GM12878 (cell line): ENCODE data around the gene SEPHS1. TPM values are rescaled to one million over a fixed set of nuclear protein-coding genes. Genes with fewer than 3 reads are reported as not detected.

Experiments
- ATAC-seq: fragments of 200-7000 bp; cut with Tn5 transposase; 3 replicates; pipeline ENCODE4 v1.9.1; 2020; ENCODE audit warnings: mild to moderate bottlenecking, moderate library complexity
- BruUV-seq: library from RNA; stranded (reverse); fragments of 400-500 nt; replicated peaks from 2 replicates; lab custom pipeline; 2021; lab: Mats Ljungman, UMichigan
- CTCF ChIA-PET: fragments of 300-600 bp; sonication (Branson Sonifier 250); formaldehyde crosslinking; extraction: SDS; loops from one replicate; lab custom pipeline; 2021; ENCODE audit warnings: inconsistent platforms; lab: Yijun Ruan, JAX
- POLR2A ChIA-PET: fragments of 350-600 bp; formaldehyde crosslinking; extraction: SDS; loops from one replicate; lab custom pipeline; 2021; ENCODE audit warnings: inconsistent platforms; lab: Charles Lee
- RAD21 ChIA-PET: fragments of 300-600 bp; sonication (Branson Sonifier 250); formaldehyde crosslinking; loops from one replicate; lab custom pipeline; 2023; ENCODE audit warnings: antibody characterized with exemption; ENCODE audit not compliant: unreplicated experiment; lab: Charles Lee
- SMC1A ChIA-PET: fragments of 300-600 bp; sonication (Branson Sonifier 250); formaldehyde crosslinking; loops from one replicate; lab custom pipeline; 2023; ENCODE audit not compliant: unreplicated experiment, uncharacterized antibody; lab: Charles Lee
- DNase-seq: peaks from one replicate; pipeline ENCODE4 v3.0.0-alpha.2; 2011; ENCODE audit warnings: low read depth, low spot score
- FAIRE-seq: peaks from 3 replicates; lab custom pipeline; 2011; peaks lifted over from hg19 to GRCh38; lab: Jason Lieb, UNC
- H2AFZ ChIP-seq: 2 replicates; pipeline ENCODE4 v1.6.0; 2011; ENCODE audit warnings: low read depth, low read length, control low read depth; ENCODE audit not compliant: control insufficient read depth
- H3K27ac ChIP-seq: 2 replicates; pipeline ENCODE4 v1.5.1; 2011; ENCODE audit warnings: control low read depth; ENCODE audit not compliant: control insufficient read depth, insufficient read depth
- H3K27me3 ChIP-seq, 2 experiments: replicated peaks in 1 of 2; 2 replicates each; pipeline versions ENCODE4 v1.6.0 to v1.6.1; 2011; ENCODE audit warnings: low read length in 1 of 2; ENCODE audit not compliant: control insufficient read depth in 2 of 2, insufficient read depth in 2 of 2
- H3K36me3 ChIP-seq, 2 experiments: 2 replicates each; pipeline ENCODE4 v1.5.1; 2011; ENCODE audit warnings: low read length in 1 of 2; ENCODE audit not compliant: control insufficient read depth in 2 of 2, insufficient read depth in 2 of 2
- H3K4me1 ChIP-seq: 2 replicates; pipeline ENCODE4 v1.6.1; 2011; ENCODE audit warnings: mild to moderate bottlenecking, low read length, moderate library complexity, mixed read lengths; ENCODE audit not compliant: control insufficient read depth, insufficient read depth
- H3K4me2 ChIP-seq: 2 replicates; pipeline ENCODE4 v1.6.0; 2011; ENCODE audit warnings: control low read depth; ENCODE audit not compliant: control insufficient read depth, insufficient read depth
- H3K4me3 ChIP-seq: fragments of 200-600 bp; sonication (generic); 2 replicates; pipeline ENCODE4 v1.5.1; 2016
- H3K79me2 ChIP-seq: 2 replicates; pipeline ENCODE4 v1.6.0; 2011; ENCODE audit warnings: low read length; ENCODE audit not compliant: control insufficient read depth, insufficient read depth
- H3K9ac ChIP-seq: 2 replicates; pipeline ENCODE4 v1.8.0; 2011; ENCODE audit warnings: low read length, control low read depth, mixed read lengths; ENCODE audit not compliant: control insufficient read depth, insufficient read depth
- H3K9me3 ChIP-seq: replicated peaks from 3 replicates; pipeline ENCODE4 v1.5.1; 2011; ENCODE audit warnings: mild to moderate bottlenecking, low read length; ENCODE audit not compliant: control insufficient read depth, insufficient read depth
- H4K20me1 ChIP-seq: 2 replicates; pipeline ENCODE4 v1.6.0; 2011; ENCODE audit not compliant: control insufficient read depth, insufficient read depth
- BCL11A ChIP-seq: IDR thresholded peaks from 2 replicates; pipeline ENCODE4 v1.6.1; 2011; ENCODE audit warnings: low read depth, low read length
- BCLAF1 ChIP-seq: fragments of 450-650 bp; IDR thresholded peaks from 2 replicates; pipeline ENCODE4 v1.6.1; 2017; ENCODE audit warnings: antibody characterized with exemption, mild to moderate bottlenecking, moderate library complexity
- CEBPB ChIP-seq, 2 experiments: fragments of 150-350 bp in 1 of 2; IDR thresholded peaks; 2 replicates each; pipeline ENCODE4 v1.6.1; 2012 to 2014; ENCODE audit warnings: low read depth in 2 of 2, low read length in 2 of 2, borderline replicate concordance in 1 of 2, inconsistent platforms in 1 of 2
- E2F8 ChIP-seq: fragments of 450-650 bp; IDR thresholded peaks from 2 replicates; pipeline ENCODE4 v1.6.1; 2018; ENCODE audit warnings: mild to moderate bottlenecking, low read depth, moderate library complexity; ENCODE audit not compliant: partially characterized antibody
- EP300 ChIP-seq, 2 experiments: fragments of 150-350 bp in 1 of 2; IDR thresholded peaks; 2 replicates each; pipeline ENCODE4 v1.6.1; 2011 to 2012; ENCODE audit warnings: low read depth in 2 of 2, low read length in 2 of 2, borderline replicate concordance in 1 of 2, improper control_type of control experiment in 1 of 2, inconsistent platforms in 1 of 2; ENCODE audit not compliant: control insufficient read depth in 1 of 2
- FOXK2 ChIP-seq: fragments of 450-650 bp; IDR thresholded peaks from 2 replicates; pipeline ENCODE4 v1.6.1; 2017; ENCODE audit warnings: mild to moderate bottlenecking, moderate library complexity
- FOXM1 ChIP-seq: IDR thresholded peaks from 2 replicates; pipeline ENCODE4 v1.6.1; 2012; ENCODE audit warnings: low read depth, mild to moderate bottlenecking, inconsistent platforms, low read length, moderate library complexity
- IRF4 ChIP-seq: IDR thresholded peaks from 2 replicates; pipeline ENCODE4 v1.6.1; 2011; ENCODE audit warnings: low read depth, low read length
- JUND ChIP-seq: IDR thresholded peaks from 2 replicates; pipeline ENCODE4 v1.6.1; 2012; ENCODE audit warnings: low read depth, mild to moderate bottlenecking, low read length, improper control_type of control experiment, moderate library complexity
- KLF5 ChIP-seq: fragments of 450-650 bp; IDR thresholded peaks from 2 replicates; pipeline ENCODE4 v1.6.1; 2014; ENCODE audit warnings: mild to moderate bottlenecking; ENCODE audit not compliant: partially characterized antibody
- MEF2A ChIP-seq: IDR thresholded peaks from 2 replicates; pipeline ENCODE4 v1.6.1; 2011; ENCODE audit warnings: low read depth, mild to moderate bottlenecking, low read length, moderate library complexity; ENCODE audit not compliant: insufficient read depth
- PAX8 ChIP-seq: fragments of 450-650 bp; IDR thresholded peaks from 2 replicates; pipeline ENCODE4 v1.6.1; 2017; ENCODE audit warnings: mild to moderate bottlenecking, moderate library complexity
- RAD21 ChIP-seq: IDR thresholded peaks from 2 replicates; pipeline ENCODE4 v1.6.1; 2011; ENCODE audit warnings: mild to moderate bottlenecking, low read depth, low read length, moderate library complexity; ENCODE audit not compliant: insufficient read depth
- SMC3 ChIP-seq: IDR thresholded peaks from 2 replicates; pipeline ENCODE4 v1.6.1; 2011; ENCODE audit warnings: low read length, improper control_type of control experiment, borderline replicate concordance
- ZNF24 ChIP-seq: fragments of 450-650 bp; IDR thresholded peaks from 2 replicates; pipeline ENCODE4 v1.6.1; 2017; ENCODE audit warnings: antibody characterized with exemption, mild to moderate bottlenecking
- ZNF687 ChIP-seq: fragments of 450-650 bp; IDR thresholded peaks from 2 replicates; pipeline ENCODE4 v1.6.1; 2017; ENCODE audit warnings: mild to moderate bottlenecking, moderate library complexity
- WGBS: methylation state at CpG from one replicate; pipeline ENCODE4 v1.1.6; 2016; ENCODE audit warnings: low lambda C conversion rate; ENCODE audit not compliant: insufficient replicate concordance, insufficient coverage; ENCODE audit errors: missing lambda C conversion rate; 5-methylcytosine and 5-hydroxymethylcytosine counted together
- in situ Hi-C: fragments of 300-500 bp; cut with MboI; formaldehyde crosslinking; loops from 9 replicates; pipeline ENCODE4 v1.14.3; 2018; ENCODE audit warnings: mixed read lengths
- intact Hi-C: fragments of 100-400 bp; cut with micrococcal nuclease; formaldehyde crosslinking; loops from one replicate; pipeline ENCODE4 v1.14.2; 2022; ENCODE audit not compliant: unreplicated experiment
- polyA plus RNA-seq, 11 experiments: library from polyadenylated mRNA; depleted of rRNA in 4 of 11; unstranded in 6 of 11; stranded (reverse) in 5 of 11; fragments of >200 nt; fragmentation: Nextera tagmentation in 4 of 11; fragmentation: Illumina TruSeq in 1 of 11; extraction: Ambion mirVana in 4 of 11; extraction: Trizol in 1 of 11; gene quantifications; 1 replicate in 1 of 11; 2 replicates in 10 of 11; pipeline versions ENCODE4 v1.2.1 to v1.2.3, GENCODE V29; 2011 to 2016; ENCODE audit warnings: inconsistent platforms in 2 of 11, missing spikeins in 2 of 11, low read depth in 1 of 11
- total RNA-seq, 4 experiments: library from RNA; depleted of rRNA in 3 of 4; stranded (reverse); fragments of >200 nt in 3 of 4; fragmentation: Illumina TruSeq in 1 of 4; extraction: Trizol in 1 of 4; gene quantifications; 2 replicates each; pipeline versions ENCODE4 v1.2.1 to v1.2.3, GENCODE V29; 2013 to 2021

The SEPHS1 gene
- total and polyA plus RNA-seq, 10 of the 15 experiments (the other 5 are each of a cell fraction or from before 2014, with no cell fraction given), result 14.7 to 85.4 (median 48.5) TPM

- Histone ChIP-seq H3K9me3 (no peaks in the 10 kb centered on the region), H3K4me1 (peaks cover 11% of the 10 kb centered on the region), H3K4me2 (no peak overlapping the region), H4K20me1 (no peaks in the 10 kb centered on the region), H3K79me2 (no peaks in the 10 kb centered on the region; the same call in 1 of the 2 replicates), H2AFZ (no peak overlapping the region), H3K27ac (no peak overlapping the region), H3K27me3 (no peaks in the 10 kb centered on the region), H3K36me3 (peaks cover 8 to 31% of the 10 kb centered on the region in 2 experiments), H3K4me3 (no peak overlapping the region), H3K9ac (no peak overlapping the region)
- ChIA-PET RAD21 (no interaction called here), POLR2A (no interaction called here), SMC1A (no interaction called here), CTCF (interaction anchor here (1.2 kb wide), 1 partner anchor 29 kb away, joined by 4 read pairs; no protein-coding TSS in a partner anchor)
- FAIRE-seq, result no peak
- DNase-seq, result no peak
- ATAC-seq, result no peak
- in situ Hi-C loops (no loop called here), intact Hi-C loops (no loop called here)
- no TSS peak for BruUV-seq
- WGBS, result 100% methylated on average over 5 of the region's 5 CpGs
- TF ChIP-seq RAD21, result no peak
- TF ChIP-seq E2F8, result no peak
- no peak for TF ChIP-seq FOXK2
- TF ChIP-seq ZNF24, result no peak
- TF ChIP-seq FOXM1, result no peak
- no peak for TF ChIP-seq CEBPB (IDR thresholded peaks at IDR 0.05; ENCODE audit: borderline replicate concordance in 1 of 2, low read depth in 2 of 2, low read length in 2 of 2)
- TF ChIP-seq ZNF687, result no peak
- no peak for TF ChIP-seq MEF2A
- no peak for TF ChIP-seq BCL11A
- no peak for TF ChIP-seq JUND
- TF ChIP-seq EP300 (IDR thresholded peaks at IDR 0.05; ENCODE audit: borderline replicate concordance in 1 of 2, control insufficient read depth in 1 of 2, low read depth in 2 of 2, low read length in 2 of 2), result no peak
- TF ChIP-seq KLF5, result no peak
- TF ChIP-seq BCLAF1, result no peak
- no peak for TF ChIP-seq IRF4
- no peak for TF ChIP-seq PAX8
- TF ChIP-seq SMC3, result no peak
Observed at GRCh38 chr10:13331646-13332045, 16.4 kb downstream of the SEPHS1 start.
